AG09309 (cell line): Measurements from ENCODE around the gene MIA.
"Not testable (repeated sequence)": the region's sequence is repeated elsewhere in the genome, so short reads cannot be mapped to it uniquely, and the experiment has no call there.

Experiments used
- DNase-seq: peaks from one replicate; pipeline ENCODE4 v3.0.0-alpha.2; 2010; ENCODE audit warnings: low read depth
- H3K4me3 ChIP-seq: 2 replicates; pipeline ENCODE4 v1.5.1; 2011; ENCODE audit warnings: mild to moderate bottlenecking, low read depth, low read length, moderate library complexity; ENCODE audit not compliant: control insufficient read depth
- TF ChIP-seq, protein P1 (sequence below): IDR thresholded peaks from 2 replicates; pipeline ENCODE4 v1.5.1; 2011; ENCODE audit warnings: mild to moderate bottlenecking, low read depth, low read length, inconsistent platforms; ENCODE audit not compliant: insufficient read depth, control insufficient read depth; ENCODE audit errors: missing control alignments

MIA gene

GRCh38 chr19:40774916-40775631, at the start of gene MIA:
Gene MIA, plus strand, starts transcription at chr19:40775521. Its CDS starts 22 bp downstream, at chr19:40775543.
- H3K4me3 ChIP-seq, result no peak within 1 kb of the TSS
- no peak for DNase-seq
- TF ChIP-seq, protein P1, sequence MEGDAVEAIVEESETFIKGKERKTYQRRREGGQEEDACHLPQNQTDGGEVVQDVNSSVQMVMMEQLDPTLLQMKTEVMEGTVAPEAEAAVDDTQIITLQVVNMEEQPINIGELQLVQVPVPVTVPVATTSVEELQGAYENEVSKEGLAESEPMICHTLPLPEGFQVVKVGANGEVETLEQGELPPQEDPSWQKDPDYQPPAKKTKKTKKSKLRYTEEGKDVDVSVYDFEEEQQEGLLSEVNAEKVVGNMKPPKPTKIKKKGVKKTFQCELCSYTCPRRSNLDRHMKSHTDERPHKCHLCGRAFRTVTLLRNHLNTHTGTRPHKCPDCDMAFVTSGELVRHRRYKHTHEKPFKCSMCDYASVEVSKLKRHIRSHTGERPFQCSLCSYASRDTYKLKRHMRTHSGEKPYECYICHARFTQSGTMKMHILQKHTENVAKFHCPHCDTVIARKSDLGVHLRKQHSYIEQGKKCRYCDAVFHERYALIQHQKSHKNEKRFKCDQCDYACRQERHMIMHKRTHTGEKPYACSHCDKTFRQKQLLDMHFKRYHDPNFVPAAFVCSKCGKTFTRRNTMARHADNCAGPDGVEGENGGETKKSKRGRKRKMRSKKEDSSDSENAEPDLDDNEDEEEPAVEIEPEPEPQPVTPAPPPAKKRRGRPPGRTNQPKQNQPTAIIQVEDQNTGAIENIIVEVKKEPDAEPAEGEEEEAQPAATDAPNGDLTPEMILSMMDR, result no peak

GRCh38 chr19:40726279-40726678, 49.0 kb upstream of the MIA start:
- TF ChIP-seq, protein P1, result no peak
- no peak for DNase-seq
- no peak overlapping the region for H3K4me3 ChIP-seq

DNA sequence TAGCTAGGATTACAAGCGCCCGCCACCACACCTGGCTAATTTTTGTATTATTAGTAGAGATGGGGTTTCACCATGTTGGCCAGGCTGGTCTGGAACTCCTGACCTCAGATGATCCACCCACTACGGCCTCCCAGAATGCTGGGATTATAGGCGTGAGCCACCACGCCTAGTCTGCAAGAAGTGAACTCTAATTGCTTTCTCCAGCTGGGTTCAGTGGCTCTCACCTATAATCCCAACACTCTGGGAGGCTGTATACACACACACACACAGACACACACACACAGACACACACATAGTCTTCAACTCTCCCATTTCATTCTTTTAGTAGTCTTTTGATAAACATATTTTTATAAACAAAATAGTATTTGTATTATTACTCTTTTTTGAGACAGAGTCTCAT, 45.3 kb upstream of the MIA start:
- not testable (repeated sequence) for H3K4me3 ChIP-seq, DNase-seq

DNA sequence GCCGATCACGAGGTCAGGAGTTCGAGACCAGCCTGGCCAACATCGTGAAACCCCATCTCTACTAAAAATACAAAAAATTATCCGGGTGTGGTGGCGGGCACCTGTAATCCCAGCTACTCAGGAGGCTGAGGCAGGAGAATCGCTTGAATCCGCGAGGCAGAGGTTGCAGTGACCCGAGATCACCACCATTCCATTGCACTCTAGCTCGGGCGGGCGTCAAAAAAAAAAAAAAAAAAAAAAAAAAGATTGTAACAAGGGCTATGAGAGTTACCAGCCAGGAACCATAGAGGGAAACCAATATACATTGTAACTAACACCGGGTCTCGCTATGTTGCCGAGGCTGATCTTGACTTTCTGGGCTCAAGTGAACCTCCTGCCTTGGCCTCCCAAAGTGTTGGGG, 43.0 kb upstream of the MIA start:
- not testable (repeated sequence) for H3K4me3 ChIP-seq, DNase-seq

DNA sequence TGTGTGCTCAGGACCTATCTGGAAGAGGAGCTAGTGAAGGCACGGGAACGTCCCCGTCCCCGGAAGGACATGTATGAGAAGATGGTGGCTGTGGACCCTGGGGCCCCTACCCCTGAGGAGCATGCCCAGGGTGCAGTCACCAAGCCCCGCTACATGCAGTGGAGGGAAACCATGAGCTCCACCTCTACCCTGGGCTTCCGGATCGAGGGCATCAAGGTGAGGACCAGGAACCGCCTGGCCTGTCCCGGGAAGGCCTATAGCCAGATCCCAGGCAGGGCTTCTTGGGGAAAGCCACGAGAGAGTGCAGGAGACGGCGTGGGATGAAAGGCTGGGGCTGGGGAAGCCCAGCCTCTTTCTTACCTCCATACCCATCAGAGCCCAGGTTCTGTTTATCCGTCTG, 42.2 kb upstream of the MIA start:
- DNase-seq, result no peak
- no peak overlapping the region for H3K4me3 ChIP-seq
- TF ChIP-seq, protein P1, result no peak

DNA sequence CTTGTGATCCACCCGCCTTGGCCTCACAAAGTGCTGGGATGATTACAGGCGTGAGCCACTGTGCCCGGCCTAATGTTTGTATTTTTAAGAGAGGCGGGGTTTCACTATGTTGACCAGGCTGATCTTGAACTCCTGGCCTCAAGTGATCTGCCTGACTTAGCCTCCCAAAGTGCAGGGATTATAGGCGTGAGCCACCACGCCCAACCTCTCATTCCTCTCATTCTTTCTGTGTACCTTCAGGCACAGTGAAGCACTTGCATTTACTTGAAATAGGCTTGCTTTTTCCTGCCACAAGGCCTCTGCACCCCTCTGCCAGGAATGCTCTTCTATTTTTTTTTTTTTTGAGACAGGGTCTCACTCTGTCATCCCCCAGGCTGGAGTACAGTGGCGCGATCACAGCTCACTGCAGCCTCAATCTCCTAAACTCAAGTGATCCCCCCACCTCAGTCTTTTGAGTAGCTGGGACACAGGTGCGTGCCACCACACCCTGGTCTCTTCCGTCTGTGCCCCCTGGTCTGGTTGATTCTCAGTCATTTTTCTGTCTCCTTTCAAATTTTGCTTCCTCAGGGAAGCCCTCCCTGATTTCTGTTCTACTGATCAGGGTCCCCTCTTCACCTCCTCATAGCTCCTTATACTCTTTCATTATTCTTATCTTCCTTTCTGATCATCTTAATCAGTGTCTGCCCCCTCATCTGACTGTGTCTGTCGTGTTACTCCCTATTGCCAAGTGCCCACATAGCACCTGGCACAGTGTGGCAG, 40.1 kb upstream of the MIA start:
- TF ChIP-seq, protein P1, result no peak
- no peak for DNase-seq
- H3K4me3 ChIP-seq, result no peak overlapping the region

- no peak overlapping the region for H3K4me3 ChIP-seq
- DNase-seq, result no peak
- TF ChIP-seq, protein P1, result no peak
Measured at GRCh38 chr19:40736661-40737060, 38.7 kb upstream of the MIA start.

DNA sequence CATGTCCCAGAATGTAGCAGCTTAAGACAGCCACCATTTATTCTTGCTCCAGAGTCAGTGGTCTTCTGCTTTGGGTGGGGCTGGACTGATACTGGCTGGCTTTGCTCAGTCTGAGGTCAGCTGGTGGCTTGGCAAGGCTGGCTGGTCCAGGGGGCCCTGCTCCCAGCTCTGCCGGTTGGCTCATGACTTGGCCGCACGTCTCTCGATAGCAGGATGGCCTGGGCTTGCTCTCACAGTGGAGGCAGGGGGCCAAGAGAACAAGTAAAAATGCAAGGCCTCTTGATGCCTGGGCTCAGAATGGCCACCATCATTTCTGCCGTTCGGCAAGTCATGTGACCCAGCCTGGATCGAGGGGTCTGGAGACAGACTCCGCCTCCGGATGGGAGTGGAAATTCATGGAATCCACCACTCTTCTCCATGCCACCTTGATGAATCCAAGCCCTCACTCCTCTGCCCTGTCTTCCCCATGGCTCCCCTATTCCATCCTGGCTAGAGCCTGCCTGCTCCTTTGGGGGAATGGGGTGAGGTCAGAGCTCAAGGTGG, 38.1 kb upstream of the MIA start:
- TF ChIP-seq, protein P1, result no peak

More for the DNA sequence above, 38.1 kb upstream of the MIA start:
- no peak for DNase-seq
- no peak overlapping the region for H3K4me3 ChIP-seq
